Stimulated activated CD4-positive, alpha-beta T cell treated with anti-CD3 and anti-CD28 coated beads, Interleukin-1b, Interleukin-23, amount 100 ng/mL, for 1 hour (primary cell): ENCODE measurements around the gene MTUS2.

Source experiments
- DNase-seq, 2 donors: peaks; one replicate each; pipeline ENCODE4 v3.0.0-alpha.2; 2020; ENCODE audit warnings: low read depth in 2 of 2

Gene MTUS2

DNA sequence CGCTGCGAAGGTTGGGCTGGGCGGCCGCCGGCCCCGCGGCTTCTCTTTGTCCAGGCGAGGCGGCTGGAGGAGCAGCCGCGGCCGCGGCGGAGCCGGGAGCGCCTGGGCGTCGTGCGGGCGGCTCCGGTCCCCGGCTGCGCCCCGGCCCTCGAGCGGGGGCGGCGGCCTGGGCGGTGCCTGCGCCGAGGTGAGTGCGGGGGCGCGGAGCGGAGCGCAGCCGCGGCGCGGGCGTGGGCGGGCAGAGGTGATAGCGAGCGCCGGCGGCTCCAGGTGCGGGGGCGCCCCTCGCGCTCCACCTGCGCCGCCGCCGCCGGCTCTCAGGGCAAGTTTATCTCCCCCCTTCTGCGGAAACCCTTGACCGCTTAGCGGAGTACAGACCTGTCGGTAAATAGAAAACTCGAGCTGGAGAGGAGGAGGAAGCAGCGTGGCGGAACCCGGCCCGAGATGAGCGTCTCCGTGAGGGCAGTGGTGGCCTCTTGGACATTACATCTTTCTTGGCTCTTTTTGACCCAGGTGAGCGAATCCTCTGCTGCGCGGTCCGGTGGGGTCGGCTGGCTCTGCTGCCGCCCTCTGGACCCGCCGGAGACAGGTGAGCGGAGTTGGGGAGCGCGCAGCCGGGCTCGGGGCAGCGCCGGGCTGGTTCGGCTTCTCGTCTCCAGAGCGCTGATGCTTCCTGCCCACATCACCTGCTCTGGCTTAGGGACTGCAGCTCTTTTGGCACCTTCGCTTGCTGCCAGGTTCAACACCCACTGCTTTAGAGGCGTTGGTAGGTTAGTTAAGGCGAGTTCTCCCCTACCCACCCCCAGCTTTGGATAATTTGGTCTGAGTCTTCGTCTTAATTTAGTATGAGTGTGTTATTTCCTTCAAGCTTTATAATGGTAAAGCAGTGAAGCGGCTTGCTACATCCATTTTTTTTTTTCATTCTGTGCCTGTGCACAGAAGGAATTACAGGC, at the start of gene MTUS2:
TSS of gene MTUS2 (plus strand) at position 241 of the 953 bp plus-strand sequence.
- DNase-seq: peak in 1 of 2 donors; percentile 10

DNA sequence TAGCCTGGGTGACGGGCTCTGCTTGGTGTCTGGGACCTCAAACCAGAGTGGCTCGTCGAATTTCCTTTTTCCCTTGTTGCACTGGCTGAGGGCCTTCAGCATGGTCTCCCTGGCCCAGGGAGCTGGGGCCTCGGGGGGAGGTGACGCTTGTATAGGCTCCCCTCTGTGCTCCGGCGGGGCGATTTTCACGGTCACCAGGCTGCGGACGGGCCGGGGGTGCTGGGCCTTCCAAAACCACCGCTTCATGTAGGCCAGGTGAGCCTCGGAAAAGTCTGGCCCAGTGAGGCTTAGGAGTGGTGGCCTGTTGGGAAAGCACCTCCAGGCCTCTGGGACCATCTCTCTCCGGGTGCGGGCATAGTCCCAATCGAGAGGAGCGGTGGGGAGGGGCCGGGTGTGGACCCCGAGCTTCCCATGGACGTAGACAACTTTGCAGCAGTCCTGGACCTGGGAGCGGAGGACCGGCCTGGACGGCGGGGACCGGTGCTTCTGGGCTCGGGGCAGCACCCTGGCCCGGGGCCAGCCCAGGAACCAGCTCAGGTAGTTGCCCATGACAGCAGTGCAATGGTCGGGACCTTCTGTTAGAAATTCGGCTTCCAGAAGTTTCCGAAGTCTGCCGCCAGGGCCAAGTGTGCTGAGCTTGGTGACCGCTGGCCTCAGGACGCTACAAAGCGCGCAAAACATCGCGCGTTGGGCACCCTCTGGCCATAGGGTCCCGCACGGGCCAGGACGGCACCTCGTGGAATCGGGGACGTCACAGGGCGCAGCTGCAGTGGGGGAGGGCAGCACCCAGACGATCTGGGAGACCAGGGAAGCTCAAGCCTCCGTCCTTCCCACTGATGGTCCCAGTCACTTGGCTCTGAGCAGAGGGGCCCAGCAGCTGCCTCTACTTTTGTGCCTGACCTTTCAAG, 41.6 kb upstream of the MTUS2 start:
- DNase-seq: no peak

DNA sequence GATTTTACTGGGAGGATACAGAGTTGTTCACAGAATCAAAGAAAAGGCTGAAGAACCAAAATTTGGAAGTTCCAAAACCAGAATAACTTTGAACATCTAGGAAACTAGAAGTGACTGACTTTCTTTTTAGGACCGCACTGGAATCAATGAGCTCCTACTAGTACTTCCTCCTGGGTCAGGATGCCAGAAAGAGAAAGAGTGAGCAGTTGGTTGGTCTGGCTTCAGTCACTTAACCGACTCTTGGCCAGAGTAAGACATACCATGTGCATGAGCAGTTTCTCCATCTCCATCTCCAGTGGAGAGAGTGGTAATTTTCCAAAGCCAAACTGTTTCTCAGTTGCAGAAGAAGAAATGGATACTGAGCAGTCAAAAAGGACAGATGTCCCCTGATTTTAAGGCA, 27.1 kb upstream of the MTUS2 start:
- DNase-seq: no peak

DNA sequence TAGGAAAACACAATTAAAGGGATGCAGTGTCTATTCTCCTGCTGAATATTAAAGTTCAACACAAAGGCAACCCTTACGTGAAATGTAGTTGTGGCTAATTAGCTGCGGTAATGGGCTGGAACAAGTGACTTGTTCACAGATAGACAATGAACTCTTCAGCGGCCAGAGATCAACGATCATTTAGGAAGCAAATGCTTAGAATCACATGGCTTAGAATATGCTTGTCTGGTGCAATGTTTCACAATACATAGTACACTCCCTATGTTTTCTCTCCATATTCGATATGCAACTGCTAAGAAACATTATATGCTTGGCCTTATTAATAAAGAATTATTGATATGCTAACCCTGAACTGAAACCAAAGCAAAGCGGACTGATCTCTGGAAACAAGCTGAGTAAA, 25.7 kb upstream of the MTUS2 start:
- no peak for DNase-seq

DNA sequence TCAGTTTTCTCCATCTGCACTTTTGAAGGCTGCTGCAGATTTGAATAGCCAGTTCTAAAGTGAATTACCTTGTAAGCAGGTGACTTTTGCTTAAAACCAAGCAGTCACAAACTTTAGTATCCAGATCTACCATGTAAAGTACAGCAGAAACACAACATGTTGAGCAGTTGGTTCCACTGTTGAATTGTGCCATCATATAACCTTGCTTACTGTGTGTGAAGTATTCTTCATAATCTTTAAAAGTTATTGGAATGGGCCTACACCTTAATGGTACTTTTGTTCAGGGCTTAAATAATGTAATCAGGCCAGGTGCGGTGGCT, 23.2 kb upstream of the MTUS2 start:
- DNase-seq: no peak

DNA sequence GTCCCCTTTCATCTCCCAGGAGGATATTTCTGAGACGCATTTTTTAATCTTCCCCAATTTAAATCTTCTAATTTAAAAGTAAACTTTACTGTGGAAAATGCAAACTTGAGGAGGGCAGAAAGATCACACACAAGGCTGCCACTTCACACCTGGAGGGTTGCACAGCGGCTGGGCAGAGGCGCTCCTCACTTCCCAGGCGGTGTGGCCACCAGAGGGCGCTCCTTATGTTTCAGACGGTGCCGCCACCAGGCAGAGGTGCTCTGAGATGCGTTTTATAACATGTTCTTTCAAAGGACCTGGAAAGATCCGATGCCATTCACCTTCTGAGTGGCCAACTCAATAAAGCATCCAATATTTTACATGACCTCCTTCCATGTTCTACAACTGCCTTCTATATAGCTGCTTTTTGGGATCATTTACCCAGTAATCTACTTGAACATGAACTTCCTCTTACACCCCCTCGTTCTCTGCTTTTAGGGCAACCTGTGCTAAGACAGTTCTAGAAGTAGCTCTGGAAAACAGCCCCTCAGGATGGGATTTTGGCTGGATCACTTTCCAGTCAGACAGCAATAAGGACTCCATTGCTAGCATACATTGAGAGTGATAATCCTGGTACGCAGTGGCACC, 14.8 kb upstream of the MTUS2 start:
- DNase-seq: no peak

DNA sequence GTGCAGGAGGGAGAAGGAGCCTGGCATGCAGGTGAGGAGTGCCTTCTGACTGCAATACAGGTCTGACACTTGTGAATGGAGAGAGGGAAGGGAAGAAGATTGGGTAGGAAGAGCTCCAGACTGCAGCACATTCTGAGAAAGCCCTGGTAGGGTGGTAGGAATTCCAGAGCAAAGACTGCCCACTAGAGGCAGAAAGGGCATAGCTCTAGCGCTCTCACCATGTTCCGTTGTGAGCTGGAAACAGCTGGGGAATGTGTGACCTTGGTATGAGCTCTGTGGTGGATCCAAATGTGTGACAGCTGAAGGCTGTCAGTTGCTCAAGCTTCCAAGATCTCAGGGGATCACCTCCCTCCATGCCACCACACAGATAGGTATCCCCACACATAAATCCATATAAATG, 2.9 kb upstream of the MTUS2 start:
- no peak for DNase-seq

DNA sequence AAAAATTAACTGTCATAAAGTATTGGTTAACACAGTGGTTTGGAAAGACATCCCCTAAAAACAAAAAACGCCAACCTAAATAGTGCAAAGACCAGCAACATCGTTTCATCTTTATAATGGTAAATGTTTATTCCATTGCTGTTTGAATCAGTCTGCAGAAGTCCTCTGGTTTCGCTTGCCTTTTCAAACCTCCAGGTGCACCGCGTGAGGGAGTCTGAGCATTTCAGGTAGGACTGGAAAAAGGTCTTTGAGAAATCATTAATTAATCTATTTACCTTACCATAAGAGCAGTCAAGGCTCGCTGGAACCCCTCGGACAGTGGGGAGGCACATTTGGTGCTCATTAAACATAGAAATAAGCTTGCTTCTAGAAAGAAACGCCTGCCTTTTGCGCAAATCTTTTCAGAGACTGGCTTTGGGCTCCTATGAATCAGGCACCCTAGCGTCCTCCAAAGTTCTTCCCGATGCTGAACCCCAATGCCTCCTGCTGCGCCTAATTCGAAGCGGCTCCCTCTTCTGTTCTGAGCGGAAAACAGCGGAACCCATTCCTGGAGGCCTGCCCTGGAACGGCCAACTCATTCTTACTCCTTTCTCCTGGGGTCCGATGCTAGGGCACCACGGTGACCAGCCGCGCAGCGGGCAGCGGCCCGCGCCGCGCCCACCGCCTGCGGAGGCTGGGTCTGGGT, 951 bp upstream of the MTUS2 start:
- DNase-seq: no peak

DNA sequence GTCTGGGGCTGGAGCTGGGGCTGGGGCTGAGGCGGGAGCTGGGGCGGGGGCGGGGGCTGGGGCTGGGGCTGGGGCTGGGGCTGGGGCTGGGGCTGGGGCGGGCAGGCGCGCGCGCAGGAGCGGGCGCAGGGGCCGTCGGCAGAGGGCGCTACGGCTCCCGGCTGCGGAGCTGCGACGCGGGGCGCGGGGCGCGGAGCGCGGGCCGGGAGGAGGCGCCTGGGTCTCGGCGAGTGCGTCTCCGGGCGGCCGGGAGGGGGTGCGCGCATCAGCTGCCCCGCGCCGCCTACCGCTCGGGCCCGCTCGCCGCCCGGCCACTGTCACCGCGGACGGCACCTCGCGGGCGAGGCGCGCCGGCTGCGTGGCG, 422 bp upstream of the MTUS2 start:
- DNase-seq: peak in 1 of 2 donors; percentile 24

DNA sequence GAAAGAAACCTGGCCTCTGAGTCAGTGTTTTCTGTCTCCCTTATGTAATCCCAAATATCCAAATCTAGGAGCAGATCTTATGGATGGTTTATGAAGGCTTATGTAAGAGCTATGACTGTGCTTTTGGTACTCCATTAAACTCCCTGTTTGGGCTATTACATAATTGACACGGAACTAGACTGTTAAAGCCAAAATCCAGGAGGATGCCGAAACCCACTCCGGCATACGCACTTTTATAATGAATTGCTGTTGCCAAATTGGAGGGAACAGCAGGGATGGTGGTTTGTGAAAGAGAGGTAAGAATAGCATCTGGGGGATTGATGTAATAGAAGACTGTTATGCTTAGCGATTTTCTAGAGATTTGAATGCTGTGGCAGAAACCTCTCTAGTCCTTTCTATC, 2.0 kb downstream of the MTUS2 start:
- DNase-seq: no peak

DNA sequence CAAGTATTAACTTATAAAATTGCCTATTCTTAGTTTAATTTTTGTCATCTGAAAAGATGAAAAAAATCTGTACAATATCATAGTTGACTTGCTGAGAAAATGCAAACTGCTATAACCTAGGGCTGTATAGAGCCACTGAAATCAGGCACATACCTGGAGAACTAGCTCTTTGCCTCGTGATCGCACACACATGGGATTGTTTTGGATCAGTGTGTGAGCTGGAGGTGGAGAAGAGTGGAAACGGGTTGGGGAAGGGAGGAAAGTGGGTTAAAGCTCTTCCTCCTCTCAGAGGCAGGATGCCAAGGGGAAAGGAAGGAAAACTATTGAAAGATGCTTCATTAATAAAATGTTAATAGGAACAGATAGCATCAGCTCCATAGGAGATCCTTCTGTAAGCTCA, 2.7 kb downstream of the MTUS2 start:
- no peak for DNase-seq

DNA sequence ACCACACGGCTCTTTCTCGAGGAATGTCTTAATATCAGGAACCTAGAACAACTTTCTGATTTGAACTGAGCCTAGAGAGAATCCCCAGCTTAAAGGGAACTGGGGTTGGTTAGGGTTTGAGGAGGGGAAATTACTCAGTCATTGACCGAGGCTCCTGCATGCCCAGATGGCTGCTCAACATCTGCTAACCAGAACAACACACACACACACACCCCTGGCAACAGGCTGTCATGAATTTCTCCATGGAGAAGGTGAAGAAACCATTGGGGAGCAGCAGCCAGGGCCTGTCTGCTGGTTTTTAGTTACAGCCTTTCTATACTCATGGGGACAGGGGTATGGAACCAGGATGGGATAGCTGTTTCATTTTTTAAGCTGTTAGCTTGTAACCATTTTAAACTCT, 5.2 kb downstream of the MTUS2 start:
- no peak for DNase-seq

DNA sequence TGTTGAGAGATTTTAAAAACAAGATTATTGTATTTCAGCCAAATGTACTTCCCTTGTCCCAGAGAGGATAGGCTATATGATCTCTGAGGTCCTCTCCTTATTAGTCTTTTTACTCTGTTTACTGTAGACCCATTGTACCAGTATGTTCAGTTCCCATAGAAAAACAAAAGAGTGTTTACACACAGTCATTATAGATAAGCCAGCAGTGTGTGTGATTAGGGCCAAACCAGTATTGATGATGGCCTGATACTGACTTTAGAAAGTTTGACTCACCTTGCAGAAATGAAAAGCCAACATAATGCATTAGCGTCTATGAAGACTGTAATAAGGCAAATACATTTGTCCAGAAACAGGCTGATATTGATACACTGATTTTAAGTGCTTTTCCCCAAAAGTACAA, 6.2 kb downstream of the MTUS2 start:
- no peak for DNase-seq

DNA sequence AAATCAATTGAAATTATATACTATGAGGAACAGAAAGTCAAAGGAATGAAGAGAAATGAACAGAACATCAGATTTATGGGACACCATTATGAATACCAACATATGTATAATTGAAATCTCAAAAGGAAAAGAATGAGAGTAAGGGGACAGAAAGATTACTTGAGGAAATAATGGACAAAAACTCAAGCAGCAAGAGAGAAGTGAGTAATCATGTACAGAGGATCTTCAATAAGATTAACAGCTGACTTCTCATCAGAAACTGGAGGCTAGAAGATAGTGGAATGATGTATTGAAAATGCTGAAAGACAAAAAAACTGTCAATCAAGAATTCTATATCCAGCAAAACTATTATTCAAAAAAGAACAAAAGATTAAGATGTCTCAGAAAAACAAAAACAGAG, 10.4 kb downstream of the MTUS2 start:
- no peak for DNase-seq

DNA sequence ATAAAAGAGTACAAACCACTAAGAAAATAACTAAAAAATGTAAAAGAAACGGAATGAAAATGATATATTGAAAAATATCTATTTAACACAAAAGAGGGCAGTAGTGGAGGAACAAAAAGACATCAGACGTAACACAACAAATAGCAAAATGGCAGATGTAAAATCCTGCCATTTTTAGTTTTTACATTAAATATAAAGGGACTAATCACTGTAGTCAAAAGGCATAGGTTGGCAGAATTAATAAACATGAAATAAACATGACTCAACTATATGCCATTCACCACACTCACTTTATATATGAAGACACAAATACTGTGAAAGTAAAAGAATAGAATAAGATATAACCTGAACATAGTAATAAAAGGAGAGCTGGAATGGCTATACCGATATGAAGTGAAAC, 11.0 kb downstream of the MTUS2 start:
- DNase-seq: no peak

DNA sequence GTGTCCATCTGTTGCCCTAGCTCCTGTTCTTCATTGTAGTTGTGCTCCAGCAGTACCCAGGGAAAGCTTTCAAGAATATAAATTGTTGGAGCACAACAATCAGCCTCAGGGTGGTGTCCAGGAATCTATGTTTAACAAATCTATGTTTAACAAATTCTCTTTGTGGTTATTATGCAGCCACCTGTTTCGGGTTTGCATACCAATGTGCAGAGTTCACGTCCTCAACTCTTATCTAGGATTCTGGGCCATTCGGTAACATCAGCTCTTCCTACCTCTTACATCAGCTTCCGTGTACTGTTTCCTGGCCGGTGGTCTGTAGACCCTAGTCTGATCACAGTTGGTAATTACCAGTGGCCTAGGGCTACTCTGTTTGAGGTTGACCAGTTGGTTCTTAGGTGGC, 17.0 kb downstream of the MTUS2 start:
- DNase-seq: no peak

DNA sequence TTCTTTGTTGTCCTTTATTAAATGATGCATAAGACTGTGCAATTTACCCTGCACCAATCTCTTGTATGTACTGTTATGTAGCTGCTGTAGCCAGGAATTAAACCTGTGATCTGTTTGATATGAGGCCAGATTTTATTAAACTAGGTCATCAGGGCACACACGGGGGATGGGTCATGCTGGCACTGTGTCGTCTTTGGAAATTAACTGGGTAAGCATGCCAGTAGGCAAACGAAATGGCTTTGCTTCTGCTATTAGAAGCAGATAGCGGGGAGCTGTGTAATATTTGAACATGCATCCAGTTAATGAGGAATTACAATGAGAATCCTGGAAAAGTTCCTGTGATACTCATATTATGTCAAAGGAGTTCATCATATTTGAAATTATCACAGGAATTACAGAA, 23.5 kb downstream of the MTUS2 start:
- no peak for DNase-seq

DNA sequence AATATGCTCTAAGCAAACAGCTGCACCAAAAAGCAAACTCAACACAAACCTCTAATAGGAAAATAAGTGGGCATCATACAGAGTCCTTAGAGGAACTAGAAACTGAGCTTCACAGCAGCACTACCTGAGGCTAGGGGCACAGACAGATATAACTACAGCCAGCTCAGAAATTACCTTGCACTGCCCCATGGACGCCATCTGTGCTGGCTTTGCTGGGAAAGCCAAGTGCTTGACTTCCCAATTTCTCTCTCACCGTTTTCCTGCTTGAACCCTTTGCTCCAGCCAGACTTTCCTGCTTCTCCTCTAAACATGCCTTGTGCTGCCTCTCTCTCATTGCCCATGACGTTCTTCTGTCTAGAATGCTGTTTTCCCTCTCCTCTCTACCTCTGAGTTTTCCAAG, 29.3 kb downstream of the MTUS2 start:
- DNase-seq: no peak

DNA sequence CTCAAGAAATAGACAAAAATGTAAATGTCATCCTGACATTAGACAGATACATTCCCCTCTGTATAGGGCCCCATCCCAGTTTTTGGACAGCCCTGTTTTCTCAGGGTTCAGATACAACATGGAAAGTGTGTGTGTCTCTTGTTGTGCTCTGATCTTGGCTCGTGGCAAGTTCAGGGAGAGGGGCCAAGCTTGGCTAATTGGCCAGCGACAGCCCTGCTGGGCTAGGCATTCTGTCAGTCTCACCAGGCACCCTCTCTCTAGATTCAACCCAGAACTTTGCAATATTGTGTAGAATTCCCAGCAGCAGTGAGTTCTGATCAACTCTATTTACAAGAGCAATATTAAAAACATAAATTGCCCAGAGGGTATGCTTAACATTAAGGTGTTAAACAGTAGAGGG, 30.1 kb downstream of the MTUS2 start:
- no peak for DNase-seq

DNA sequence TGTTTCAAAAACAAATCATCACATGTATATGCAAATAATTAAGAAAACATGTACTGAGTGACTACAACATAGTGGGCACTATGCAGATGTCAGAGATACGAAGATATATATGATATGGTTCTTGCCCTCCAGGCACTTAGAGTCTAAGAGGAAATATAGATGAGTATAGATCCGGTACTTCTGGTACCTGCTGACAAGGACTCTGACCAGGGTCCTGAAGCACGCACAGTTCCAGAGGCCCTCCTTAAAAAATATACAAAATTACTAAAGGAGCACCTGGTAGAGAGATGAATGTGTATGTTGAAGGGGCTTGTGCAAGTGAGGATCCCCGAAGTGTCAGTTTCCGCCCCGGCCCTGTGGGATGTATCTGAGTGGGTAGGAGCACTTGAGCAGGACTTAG, 31.3 kb downstream of the MTUS2 start:
- DNase-seq: no peak

DNA sequence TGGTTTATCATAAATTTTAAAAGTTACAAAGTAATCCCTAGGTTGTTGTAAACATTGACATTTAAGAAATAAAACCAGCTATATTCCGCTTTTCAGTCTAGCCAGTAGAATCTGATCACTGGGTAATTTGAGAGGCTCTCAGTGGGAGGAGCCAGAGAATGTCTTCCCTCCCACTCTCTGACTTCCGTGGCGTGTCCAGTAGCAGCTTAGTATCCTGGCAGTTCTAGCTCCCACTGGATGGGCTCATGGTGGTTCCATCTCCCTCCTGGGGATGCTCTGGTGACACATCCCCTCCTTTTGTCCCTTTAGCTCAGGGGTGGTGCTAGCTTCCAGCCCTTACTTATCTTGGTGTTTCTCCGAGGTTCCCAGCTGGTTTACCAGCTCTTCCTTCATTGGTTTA, 34.5 kb downstream of the MTUS2 start:
- DNase-seq: no peak

DNA sequence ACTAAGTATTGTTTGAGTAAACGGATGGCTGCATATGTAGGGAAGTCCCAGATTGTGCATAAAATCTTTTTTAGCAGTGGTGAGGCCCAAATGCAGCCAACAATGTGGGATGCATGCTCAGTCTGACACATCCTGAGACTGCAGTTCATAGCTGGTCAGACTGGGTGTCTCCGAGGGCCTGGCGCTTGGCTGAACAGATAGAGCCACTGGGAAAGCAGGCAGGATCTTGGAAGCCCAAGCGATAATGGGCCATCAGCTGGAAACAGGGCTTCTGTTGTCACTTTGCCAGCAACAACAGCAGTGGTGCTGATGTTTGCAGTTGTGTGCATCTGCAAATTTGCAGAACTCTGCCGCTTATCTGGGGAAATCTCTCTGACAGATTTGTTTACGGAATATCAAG, 36.1 kb downstream of the MTUS2 start:
- DNase-seq: no peak
